ENCODE measurements around the gene NUDC. TPM values are rescaled to one million over a fixed set of nuclear protein-coding genes. Genes with fewer than 3 reads are reported as not detected.
A peak's percentile ranks its signal among the peaks of the same experiment; 100 is the strongest.

Gene NUDC
- total RNA-seq, 1 donor from 2014 or later = 70.2 TPM

GRCh38 chr1:26897351-26897750, 24.2 kb upstream of the NUDC start:
- H3K4me1 Mint-ChIP-seq (ENCODE audit: low read depth, unreplicated experiment) = peaks cover 4% of the 10 kb centered on the region
- no peaks in the 10 kb centered on the region for H3K27me3 Mint-ChIP-seq (ENCODE audit: low read depth, unreplicated experiment)
- DNase-seq (ENCODE audit: low read depth) = no peak
- H3K36me3 Mint-ChIP-seq (ENCODE audit: low read depth, unreplicated experiment) = peaks cover 13% of the 10 kb centered on the region
- TF ChIP-seq CTCF (IDR thresholded peaks at IDR 0.05; ENCODE audit: insufficient read depth, low read depth, low read length) = no peak
- TF ChIP-seq EZH2 (IDR thresholded peaks at IDR 0.05; ENCODE audit: insufficient read depth, low read length) = no peak
- no peak overlapping the region for H3K27ac Mint-ChIP-seq (ENCODE audit: unreplicated experiment)
- H3K9me3 Mint-ChIP-seq (ENCODE audit: unreplicated experiment) = no peaks in the 10 kb centered on the region
- no peaks in the 10 kb centered on the region for H3K9me3 ChIP-seq (ENCODE audit: insufficient read depth, low read depth, low read length)
- H4K20me1 ChIP-seq (ENCODE audit: insufficient read depth, low read length) = peaks cover 5% of the 10 kb centered on the region
- H3K79me2 ChIP-seq (ENCODE audit: insufficient read depth, low read length) = peaks cover 44% of the 10 kb centered on the region
- H3K4me1 ChIP-seq (ENCODE audit: insufficient read depth, low read length) = peaks cover 12% of the 10 kb centered on the region
- no peak for FAIRE-seq
- no peak overlapping the region for H3K9ac ChIP-seq (ENCODE audit: low read length)
- H2AFZ ChIP-seq (ENCODE audit: low read depth, low read length) = no peak overlapping the region
- H3K4me3 Mint-ChIP-seq (ENCODE audit: unreplicated experiment) = no peak overlapping the region
- no peak overlapping the region for H3K27ac ChIP-seq (ENCODE audit: low read depth, low read length)
- no peak overlapping the region for H3K4me2 ChIP-seq (ENCODE audit: low read length)
- H3K27me3 ChIP-seq (ENCODE audit: insufficient read depth, low read length) = no peaks in the 10 kb centered on the region
- H3K36me3 ChIP-seq (ENCODE audit: insufficient read depth, low read length) = peaks cover 21% of the 10 kb centered on the region
- H3K4me3 ChIP-seq (ENCODE audit: insufficient read depth, low read depth, low read length) = no peak overlapping the region

- H3K36me3 Mint-ChIP-seq (ENCODE audit: low read depth, unreplicated experiment) = no peaks in the 10 kb centered on the region
- H3K27me3 ChIP-seq (ENCODE audit: insufficient read depth, low read length) = no peaks in the 10 kb centered on the region
- H3K27ac ChIP-seq (ENCODE audit: low read depth, low read length) = peak within 1 kb of the TSS; percentile 88
- peaks cover 33% of the 10 kb centered on the region for H3K79me2 ChIP-seq (ENCODE audit: insufficient read depth, low read length)
- no peaks in the 10 kb centered on the region for H4K20me1 ChIP-seq (ENCODE audit: insufficient read depth, low read length)
- no peaks in the 10 kb centered on the region for H3K9me3 ChIP-seq (ENCODE audit: insufficient read depth, low read depth, low read length)
- peaks cover 4% of the 10 kb centered on the region for H3K4me1 Mint-ChIP-seq (ENCODE audit: low read depth, unreplicated experiment)
- peaks cover 12% of the 10 kb centered on the region for H3K4me1 ChIP-seq (ENCODE audit: insufficient read depth, low read length)
- peak within 1 kb of the TSS; percentile 79 for H3K4me3 ChIP-seq (ENCODE audit: insufficient read depth, low read depth, low read length)
- H3K36me3 ChIP-seq (ENCODE audit: insufficient read depth, low read length) = peaks cover 4% of the 10 kb centered on the region
- no peaks in the 10 kb centered on the region for H3K27me3 Mint-ChIP-seq (ENCODE audit: low read depth, unreplicated experiment)
- no peaks in the 10 kb centered on the region for H3K9me3 Mint-ChIP-seq (ENCODE audit: unreplicated experiment)
- FAIRE-seq = peak; percentile 82
- peak within 1 kb of the TSS; percentile 83 for H3K27ac Mint-ChIP-seq (ENCODE audit: unreplicated experiment)
- TF ChIP-seq CTCF (IDR thresholded peaks at IDR 0.05; ENCODE audit: insufficient read depth, low read depth, low read length) = no peak
- no peak for TF ChIP-seq EZH2 (IDR thresholded peaks at IDR 0.05; ENCODE audit: insufficient read depth, low read length)
- peak; percentile 78 for DNase-seq (ENCODE audit: low read depth)
- H3K9ac ChIP-seq (ENCODE audit: low read length) = peak within 1 kb of the TSS; percentile 93
- H3K4me3 Mint-ChIP-seq (ENCODE audit: unreplicated experiment) = peak within 1 kb of the TSS; percentile 95
- H3K4me2 ChIP-seq (ENCODE audit: low read length) = peak within 1 kb of the TSS; percentile 92
- H2AFZ ChIP-seq (ENCODE audit: low read depth, low read length) = peak within 1 kb of the TSS; percentile 78
These were observed 21.3 kb upstream of the NUDC start, which contains the start of gene GPATCH3 for GRCh38 chr1:26900001-26900814. Gene GPATCH3, minus strand, starts transcription at chr1:26900467. Its CDS starts 25 bp downstream, at chr1:26900442.
